HEK293T (cell line): ENCODE measurements around the gene LRBA.

ENCODE experiments used
- ARNT ChIP-seq: fragments of 450-650 bp; IDR thresholded peaks from 2 replicates; pipeline ENCODE4 v1.6.1; 2017; ENCODE audit warnings: mild to moderate bottlenecking
- BHLHE40 ChIP-seq: fragments of 450-650 bp; IDR thresholded peaks from 2 replicates; pipeline ENCODE4 v1.6.1; 2016; ENCODE audit warnings: mild to moderate bottlenecking, moderate library complexity, borderline replicate concordance
- CTBP1 ChIP-seq: fragments of 450-650 bp; IDR thresholded peaks from 2 replicates; pipeline ENCODE4 v1.6.1; 2016; ENCODE audit warnings: borderline replicate concordance
- ELF4 ChIP-seq: fragments of 450-650 bp; IDR thresholded peaks from 2 replicates; pipeline ENCODE4 v1.6.1; 2017; ENCODE audit warnings: antibody characterized with exemption
- FOXK2 ChIP-seq: fragments of 450-650 bp; IDR thresholded peaks from 2 replicates; pipeline ENCODE4 v1.6.1; 2016; ENCODE audit warnings: mild to moderate bottlenecking
- FOXM1 ChIP-seq: fragments of 450-650 bp; IDR thresholded peaks from 2 replicates; pipeline ENCODE4 v1.6.1; 2017; ENCODE audit warnings: mild to moderate bottlenecking, borderline replicate concordance
- HDGF ChIP-seq: fragments of 450-650 bp; IDR thresholded peaks from 2 replicates; pipeline ENCODE4 v1.6.1; 2017; ENCODE audit warnings: antibody characterized with exemption, borderline replicate concordance
- L3MBTL2 ChIP-seq: fragments of 450-650 bp; conservative IDR thresholded peaks from 2 replicates; pipeline ENCODE4 v1.6.1; 2016; ENCODE audit warnings: mild to moderate bottlenecking
- LEF1 ChIP-seq: fragments of 450-650 bp; IDR thresholded peaks from 2 replicates; pipeline ENCODE4 v1.6.1; 2017; ENCODE audit warnings: mild to moderate bottlenecking, borderline replicate concordance
- PKNOX1 ChIP-seq: fragments of 450-650 bp; IDR thresholded peaks from 2 replicates; pipeline ENCODE4 v1.6.1; 2016
- SP1 ChIP-seq: fragments of 450-650 bp; IDR thresholded peaks from 2 replicates; pipeline ENCODE4 v1.6.1; 2017
- SUZ12 ChIP-seq: fragments of 450-650 bp; IDR thresholded peaks from 2 replicates; pipeline ENCODE4 v1.6.1; 2016; ENCODE audit warnings: mild to moderate bottlenecking
- TARDBP ChIP-seq: fragments of 450-650 bp; IDR thresholded peaks from 2 replicates; pipeline ENCODE4 v1.6.1; 2016
- ZNF384 ChIP-seq: fragments of 450-650 bp; IDR thresholded peaks from 2 replicates; pipeline ENCODE4 v1.6.1; 2016

DNA sequence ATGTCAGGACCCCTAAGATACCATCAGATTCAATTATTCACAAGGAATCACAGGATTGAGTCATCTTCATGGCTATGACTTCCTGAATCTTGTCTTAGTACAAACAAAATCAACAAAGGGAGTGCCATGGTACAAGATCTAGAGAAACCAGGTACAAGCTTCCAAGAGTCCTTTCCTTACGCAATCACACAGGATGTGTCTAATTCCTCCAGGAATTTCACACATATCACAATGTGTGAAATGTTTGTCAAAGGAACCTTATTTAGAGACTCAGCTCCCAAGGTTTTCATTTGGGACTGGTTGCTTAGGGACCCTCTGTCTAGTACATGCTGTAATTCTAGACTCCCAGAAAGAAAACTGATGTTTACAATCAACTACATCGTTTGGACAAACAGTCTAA is 350.1 kb downstream of the LRBA start:
- TF ChIP-seq FOXK2: no peak
- no peak for TF ChIP-seq TARDBP
- TF ChIP-seq ELF4: no peak
- no peak for TF ChIP-seq SP1
- no peak for TF ChIP-seq SUZ12
- TF ChIP-seq ARNT: no peak
- no peak for TF ChIP-seq BHLHE40
- no peak for TF ChIP-seq HDGF
- no peak for TF ChIP-seq FOXM1
- no peak for TF ChIP-seq ZNF384
- TF ChIP-seq PKNOX1: no peak
- no peak for TF ChIP-seq LEF1
- no peak for TF ChIP-seq L3MBTL2
- TF ChIP-seq CTBP1: no peak
